WTC11 (cell line): Measurements from ENCODE around the gene SASS6. TPM values are rescaled to one million over a fixed set of nuclear protein-coding genes. Genes with fewer than 3 reads are reported as not detected.
A peak's percentile ranks its signal among the peaks of the same experiment; 100 is the strongest.

Source experiments
- ATAC-seq: fragments of 200-7000 bp; cut with Tn5 transposase; 2 replicates; pipeline ENCODE4 v1.10.0; 2021; ENCODE audit warnings: mild to moderate bottlenecking, moderate library complexity
- CTCF ChIA-PET: fragments of 300-600 bp; sonication (Branson Sonifier 250); formaldehyde crosslinking; loops from one replicate; lab custom pipeline; 2021; ENCODE audit warnings: antibody characterized with exemption; lab: Charles Lee
- POLR2A ChIA-PET: fragments of 350-600 bp; sonication (Branson Sonifier 250); formaldehyde crosslinking; loops from one replicate; lab custom pipeline; 2021; ENCODE audit warnings: antibody characterized with exemption; lab: Charles Lee
- DNase-seq: peaks from one replicate; pipeline ENCODE4 v3.0.0; 2021; ENCODE audit warnings: low spot score
- H3K27ac Mint-ChIP-seq: 2 replicates; pipeline ENCODE4 v1.8.0; 2021; ENCODE audit warnings: mixed read lengths
- H3K27me3 Mint-ChIP-seq: 2 replicates; pipeline ENCODE4 v1.8.0; 2021; ENCODE audit warnings: low read depth, mild to moderate bottlenecking, moderate library complexity, mixed read lengths
- H3K36me3 Mint-ChIP-seq: 2 replicates; pipeline ENCODE4 v1.8.0; 2021; ENCODE audit warnings: mixed read lengths
- H3K4me1 Mint-ChIP-seq: 2 replicates; pipeline ENCODE4 v1.8.0; 2022; ENCODE audit warnings: mixed read lengths
- H3K4me3 Mint-ChIP-seq: 2 replicates; pipeline ENCODE4 v1.8.0; 2021; ENCODE audit warnings: mild to moderate bottlenecking, moderate library complexity, mixed read lengths
- H3K9me3 Mint-ChIP-seq: 2 replicates; pipeline ENCODE4 v1.8.0; 2021; ENCODE audit warnings: mixed read lengths
- EMX1 ChIP-seq: fragments of 250-450 bp; sonication (Bioruptor Pico); IDR thresholded peaks from 2 replicates; pipeline ENCODE4 v1.8.0; 2021; ENCODE audit warnings: mild to moderate bottlenecking
- GRHL2 ChIP-seq: fragments of 250-450 bp; sonication (Bioruptor Pico); IDR thresholded peaks from 2 replicates; pipeline ENCODE4 v1.8.0; 2022; ENCODE audit warnings: mild to moderate bottlenecking, moderate library complexity; ENCODE audit not compliant: insufficient replicate concordance, severe bottlenecking
- GTF2I ChIP-seq: fragments of 250-450 bp; sonication (Bioruptor Pico); conservative IDR thresholded peaks from 2 replicates; pipeline ENCODE4 v1.4.0; 2021; ENCODE audit warnings: mild to moderate bottlenecking
- MYBL2 ChIP-seq: sonication (generic); formaldehyde crosslinking; IDR thresholded peaks from 2 replicates; pipeline ENCODE4 v1.8.1; 2023; ENCODE audit warnings: mild to moderate bottlenecking, moderate library complexity, missing genetic modification reagents
- NFYB ChIP-seq: sonication (generic); formaldehyde crosslinking; conservative IDR thresholded peaks from 2 replicates; pipeline ENCODE4 v1.8.0; 2022; ENCODE audit warnings: low read depth, missing genetic modification reagents
- NR1H2 ChIP-seq: sonication (generic); formaldehyde crosslinking; IDR thresholded peaks from 2 replicates; pipeline ENCODE4 v1.9.0; 2021; ENCODE audit warnings: mild to moderate bottlenecking, moderate library complexity, missing genetic modification reagents
- OVOL2 ChIP-seq: fragments of 250-450 bp; sonication (Bioruptor Pico); IDR thresholded peaks from 2 replicates; pipeline ENCODE4 v1.9.0; 2021; ENCODE audit warnings: mild to moderate bottlenecking, borderline replicate concordance
- PRRX2 ChIP-seq: fragments of 250-450 bp; sonication (Bioruptor Pico); IDR thresholded peaks from 2 replicates; pipeline ENCODE4 v1.8.0; 2021; ENCODE audit warnings: mild to moderate bottlenecking
- STAT6 ChIP-seq: sonication (generic); formaldehyde crosslinking; conservative IDR thresholded peaks from 2 replicates; pipeline ENCODE4 v1.8.1; 2023; ENCODE audit warnings: mild to moderate bottlenecking, low read depth, missing genetic modification reagents, moderate library complexity
- TCF7 ChIP-seq: sonication (generic); formaldehyde crosslinking; IDR thresholded peaks from 2 replicates; pipeline ENCODE4 v1.8.0; 2022; ENCODE audit warnings: mild to moderate bottlenecking, low read depth, missing genetic modification reagents, moderate library complexity
- ZNF121 ChIP-seq: sonication (generic); formaldehyde crosslinking; IDR thresholded peaks from 2 replicates; pipeline ENCODE4 v1.8.0; 2023; ENCODE audit warnings: missing genetic modification reagents
- ZNF317 ChIP-seq: sonication (generic); formaldehyde crosslinking; IDR thresholded peaks from 2 replicates; pipeline ENCODE4 v1.8.1; 2023; ENCODE audit warnings: low read depth, mild to moderate bottlenecking, moderate library complexity, missing genetic modification reagents, borderline replicate concordance
- ZNF423 ChIP-seq: fragments of 250-450 bp; sonication (Bioruptor Pico); IDR thresholded peaks from 2 replicates; pipeline ENCODE4 v2.1.2; 2022; ENCODE audit warnings: mild to moderate bottlenecking, moderate library complexity
- ZNF671 ChIP-seq: fragments of 250-450 bp; sonication (Bioruptor Pico); IDR thresholded peaks from 2 replicates; pipeline ENCODE4 v1.8.0; 2021; ENCODE audit warnings: mild to moderate bottlenecking
- total RNA-seq: library from RNA; stranded (reverse); gene quantifications from 3 replicates; pipeline ENCODE4 v1.2.3, GENCODE V29; 2021
- TF ChIP-seq, protein P1 (sequence below): fragments of 200-600 bp; IDR thresholded peaks from 2 replicates; pipeline ENCODE4 v1.8.0; 2022; ENCODE audit warnings: antibody characterized with exemption
- TF ChIP-seq, protein P2 (sequence below): sonication (generic); formaldehyde crosslinking; IDR thresholded peaks from 2 replicates; pipeline ENCODE4 v1.8.0; 2022; ENCODE audit warnings: mild to moderate bottlenecking, missing genetic modification reagents
- TF ChIP-seq, protein P3 (sequence below): sonication (generic); formaldehyde crosslinking; IDR thresholded peaks from 2 replicates; pipeline ENCODE4 v1.8.0; 2022; ENCODE audit warnings: mild to moderate bottlenecking, missing genetic modification reagents
- TF ChIP-seq, protein P4 (sequence below): sonication (generic); formaldehyde crosslinking; IDR thresholded peaks from 2 replicates; pipeline ENCODE4 v1.8.1; 2022; ENCODE audit warnings: mild to moderate bottlenecking, moderate library complexity, missing genetic modification reagents
- TF ChIP-seq, protein P5 (sequence below): sonication (generic); formaldehyde crosslinking; IDR thresholded peaks from 2 replicates; pipeline ENCODE4 v1.8.0; 2023; ENCODE audit warnings: missing genetic modification reagents

Gene SASS6
- total RNA-seq, 1 experiment from 2014 or later: 13.6 TPM

- TF ChIP-seq, protein P1, sequence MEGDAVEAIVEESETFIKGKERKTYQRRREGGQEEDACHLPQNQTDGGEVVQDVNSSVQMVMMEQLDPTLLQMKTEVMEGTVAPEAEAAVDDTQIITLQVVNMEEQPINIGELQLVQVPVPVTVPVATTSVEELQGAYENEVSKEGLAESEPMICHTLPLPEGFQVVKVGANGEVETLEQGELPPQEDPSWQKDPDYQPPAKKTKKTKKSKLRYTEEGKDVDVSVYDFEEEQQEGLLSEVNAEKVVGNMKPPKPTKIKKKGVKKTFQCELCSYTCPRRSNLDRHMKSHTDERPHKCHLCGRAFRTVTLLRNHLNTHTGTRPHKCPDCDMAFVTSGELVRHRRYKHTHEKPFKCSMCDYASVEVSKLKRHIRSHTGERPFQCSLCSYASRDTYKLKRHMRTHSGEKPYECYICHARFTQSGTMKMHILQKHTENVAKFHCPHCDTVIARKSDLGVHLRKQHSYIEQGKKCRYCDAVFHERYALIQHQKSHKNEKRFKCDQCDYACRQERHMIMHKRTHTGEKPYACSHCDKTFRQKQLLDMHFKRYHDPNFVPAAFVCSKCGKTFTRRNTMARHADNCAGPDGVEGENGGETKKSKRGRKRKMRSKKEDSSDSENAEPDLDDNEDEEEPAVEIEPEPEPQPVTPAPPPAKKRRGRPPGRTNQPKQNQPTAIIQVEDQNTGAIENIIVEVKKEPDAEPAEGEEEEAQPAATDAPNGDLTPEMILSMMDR: no peak
- no peak for TF ChIP-seq STAT6 (CRISPR knock-in tag)
- no peak for TF ChIP-seq ZNF423 (CRISPR knock-in tag)
- Mint-ChIP-seq H3K36me3 (peaks cover 55% of the 10 kb centered on the region), H3K27ac (peak overlapping the region; percentile 28), H3K4me3 (no peak overlapping the region), H3K9me3 (no peaks in the 10 kb centered on the region), H3K27me3 (no peaks in the 10 kb centered on the region), H3K4me1 (peaks cover 12% of the 10 kb centered on the region)
- DNase-seq (no peak), ATAC-seq (no peak)
- CTCF ChIA-PET: no interaction called here
- POLR2A ChIA-PET: no interaction called here
Measured at GRCh38 chr1:100077531-100077930, 55.2 kb downstream of the SASS6 start.

GRCh38 chr1:100076744-100077143 lies 56.0 kb downstream of the SASS6 start:
- DNase-seq: no peak
- CTCF ChIA-PET: no interaction called here
- Mint-ChIP-seq H3K4me3 (no peak overlapping the region), H3K27ac (no peak overlapping the region), H3K9me3 (no peaks in the 10 kb centered on the region), H3K27me3 (no peaks in the 10 kb centered on the region), H3K4me1 (peaks cover 12% of the 10 kb centered on the region), H3K36me3 (peaks cover 52% of the 10 kb centered on the region)
- TF ChIP-seq NFYB (CRISPR knock-in tag): no peak
- TF ChIP-seq, protein P2, sequence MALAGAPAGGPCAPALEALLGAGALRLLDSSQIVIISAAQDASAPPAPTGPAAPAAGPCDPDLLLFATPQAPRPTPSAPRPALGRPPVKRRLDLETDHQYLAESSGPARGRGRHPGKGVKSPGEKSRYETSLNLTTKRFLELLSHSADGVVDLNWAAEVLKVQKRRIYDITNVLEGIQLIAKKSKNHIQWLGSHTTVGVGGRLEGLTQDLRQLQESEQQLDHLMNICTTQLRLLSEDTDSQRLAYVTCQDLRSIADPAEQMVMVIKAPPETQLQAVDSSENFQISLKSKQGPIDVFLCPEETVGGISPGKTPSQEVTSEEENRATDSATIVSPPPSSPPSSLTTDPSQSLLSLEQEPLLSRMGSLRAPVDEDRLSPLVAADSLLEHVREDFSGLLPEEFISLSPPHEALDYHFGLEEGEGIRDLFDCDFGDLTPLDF (CRISPR knock-in tag): no peak
- no peak for ATAC-seq
- POLR2A ChIA-PET: no interaction called here

DNA sequence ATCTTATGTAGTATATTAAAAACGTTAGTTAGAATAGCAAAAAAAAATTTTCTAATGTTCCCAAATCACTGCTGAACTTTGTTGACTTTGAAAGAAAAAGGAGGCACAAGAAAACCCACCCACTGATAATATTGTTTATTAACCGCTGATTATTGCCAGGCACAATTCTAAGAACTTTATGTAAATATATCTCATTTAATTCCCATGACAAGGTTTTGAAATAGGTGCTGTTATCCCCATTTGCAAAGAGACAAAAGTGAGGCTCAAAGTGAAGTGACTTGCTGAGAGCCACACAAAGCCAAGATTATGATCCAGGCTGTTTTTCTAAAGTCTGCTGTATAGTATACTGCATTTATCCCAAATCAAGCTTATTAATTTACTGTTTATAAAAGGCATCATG lies 56.4 kb downstream of the SASS6 start:
- CTCF ChIA-PET: no interaction called here
- Mint-ChIP-seq H3K36me3 (peaks cover 53% of the 10 kb centered on the region), H3K4me3 (no peak overlapping the region), H3K4me1 (peaks cover 12% of the 10 kb centered on the region), H3K27me3 (no peaks in the 10 kb centered on the region), H3K27ac (no peak overlapping the region), H3K9me3 (no peaks in the 10 kb centered on the region)
- ATAC-seq (no peak), DNase-seq (no peak)
- POLR2A ChIA-PET: no interaction called here
- TF ChIP-seq, protein P3, sequence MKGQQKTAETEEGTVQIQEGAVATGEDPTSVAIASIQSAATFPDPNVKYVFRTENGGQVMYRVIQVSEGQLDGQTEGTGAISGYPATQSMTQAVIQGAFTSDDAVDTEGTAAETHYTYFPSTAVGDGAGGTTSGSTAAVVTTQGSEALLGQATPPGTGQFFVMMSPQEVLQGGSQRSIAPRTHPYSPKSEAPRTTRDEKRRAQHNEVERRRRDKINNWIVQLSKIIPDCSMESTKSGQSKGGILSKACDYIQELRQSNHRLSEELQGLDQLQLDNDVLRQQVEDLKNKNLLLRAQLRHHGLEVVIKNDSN (CRISPR knock-in tag): no peak

DNA sequence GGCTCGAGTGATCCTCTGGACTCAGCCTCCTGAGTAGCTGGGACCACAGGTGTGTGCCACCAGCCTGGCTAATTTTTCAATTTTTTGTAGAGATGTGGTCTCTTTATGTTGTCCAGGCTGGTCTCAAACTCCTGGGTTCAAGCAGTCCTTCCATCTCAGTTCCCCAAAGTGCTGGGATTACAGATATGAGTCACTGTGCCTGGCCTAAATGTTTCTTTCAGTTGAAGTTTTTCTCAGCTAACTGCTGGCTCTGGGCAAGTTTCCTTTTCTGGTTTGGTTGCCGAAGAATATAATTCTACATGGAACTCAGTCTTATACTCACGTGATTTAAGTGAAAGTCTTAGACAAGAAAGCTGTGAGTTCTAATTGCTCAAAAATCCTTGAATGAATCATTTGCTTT lies 57.0 kb downstream of the SASS6 start:
- DNase-seq (no peak), ATAC-seq (no peak)
- POLR2A ChIA-PET: no interaction called here
- Mint-ChIP-seq H3K4me3 (no peak overlapping the region), H3K36me3 (peaks cover 50% of the 10 kb centered on the region), H3K27ac (peak overlapping the region; percentile 71), H3K4me1 (peaks cover 12% of the 10 kb centered on the region), H3K27me3 (no peaks in the 10 kb centered on the region), H3K9me3 (no peaks in the 10 kb centered on the region)
- CTCF ChIA-PET: no interaction called here
- TF ChIP-seq OVOL2 (CRISPR knock-in tag) (no peak), ZNF671 (CRISPR knock-in tag) (no peak), EMX1 (no peak), MYBL2 (CRISPR knock-in tag) (no peak), ZNF317 (CRISPR knock-in tag) (no peak), NR1H2 (CRISPR knock-in tag) (no peak), GTF2I (CRISPR knock-in tag) (no peak), GRHL2 (CRISPR knock-in tag) (no peak), ZNF121 (CRISPR knock-in tag) (no peak), PRRX2 (CRISPR knock-in tag) (no peak), TCF7 (CRISPR knock-in tag) (no peak)
- TF ChIP-seq, protein P4, sequence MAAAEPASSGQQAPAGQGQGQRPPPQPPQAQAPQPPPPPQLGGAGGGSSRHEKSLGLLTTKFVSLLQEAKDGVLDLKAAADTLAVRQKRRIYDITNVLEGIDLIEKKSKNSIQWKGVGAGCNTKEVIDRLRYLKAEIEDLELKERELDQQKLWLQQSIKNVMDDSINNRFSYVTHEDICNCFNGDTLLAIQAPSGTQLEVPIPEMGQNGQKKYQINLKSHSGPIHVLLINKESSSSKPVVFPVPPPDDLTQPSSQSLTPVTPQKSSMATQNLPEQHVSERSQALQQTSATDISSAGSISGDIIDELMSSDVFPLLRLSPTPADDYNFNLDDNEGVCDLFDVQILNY: no peak
- TF ChIP-seq, protein P5, sequence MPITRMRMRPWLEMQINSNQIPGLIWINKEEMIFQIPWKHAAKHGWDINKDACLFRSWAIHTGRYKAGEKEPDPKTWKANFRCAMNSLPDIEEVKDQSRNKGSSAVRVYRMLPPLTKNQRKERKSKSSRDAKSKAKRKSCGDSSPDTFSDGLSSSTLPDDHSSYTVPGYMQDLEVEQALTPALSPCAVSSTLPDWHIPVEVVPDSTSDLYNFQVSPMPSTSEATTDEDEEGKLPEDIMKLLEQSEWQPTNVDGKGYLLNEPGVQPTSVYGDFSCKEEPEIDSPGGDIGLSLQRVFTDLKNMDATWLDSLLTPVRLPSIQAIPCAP: no peak
